SJSA1 (cell line): ENCODE data around the gene POLR3A. TPM values are rescaled to one million over a fixed set of nuclear protein-coding genes. Genes with fewer than 3 reads are reported as not detected.
"Not testable (repeated sequence)": the region's sequence is repeated elsewhere in the genome, so short reads cannot be mapped to it uniquely, and the experiment has no call there.

Source experiments
- DNase-seq, 2 experiments: peaks; one replicate each; pipeline ENCODE4 v3.0.0-alpha.2; 2015 to 2020; ENCODE audit warnings: low spot score in 2 of 2, low read depth in 1 of 2
- H3K27ac ChIP-seq: fragments of 250-450 bp; sonication (Bioruptor Pico); 2 replicates; pipeline ENCODE4 v1.5.1; 2020; ENCODE audit warnings: mild to moderate bottlenecking, moderate library complexity
- H3K27me3 ChIP-seq: fragments of 250-450 bp; sonication (Bioruptor Pico); replicated peaks from 2 replicates; pipeline ENCODE4 v1.5.1; 2020; ENCODE audit warnings: mild to moderate bottlenecking, moderate library complexity
- H3K36me3 ChIP-seq: fragments of 250-450 bp; sonication (Bioruptor Pico); 2 replicates; pipeline ENCODE4 v1.5.1; 2020; ENCODE audit warnings: mild to moderate bottlenecking
- H3K4me1 ChIP-seq: fragments of 250-450 bp; sonication (Bioruptor Pico); replicated peaks from 2 replicates; pipeline ENCODE4 v1.6.1; 2021; ENCODE audit warnings: mild to moderate bottlenecking
- H3K4me3 ChIP-seq: fragments of 250-450 bp; sonication (Bioruptor Pico); 2 replicates; pipeline ENCODE4 v1.5.1; 2020; ENCODE audit warnings: mild to moderate bottlenecking
- H3K9me3 ChIP-seq: fragments of 250-450 bp; sonication (Bioruptor Pico); replicated peaks from 2 replicates; pipeline ENCODE4 v1.5.1; 2020; ENCODE audit warnings: mild to moderate bottlenecking
- total RNA-seq: library from RNA; depleted of rRNA; stranded (reverse); fragments of >200 nt; shearing (Covaris generic); gene quantifications from 2 replicates; pipeline ENCODE4 v1.2.3, GENCODE V29; 2014

Gene POLR3A
- total RNA-seq, 1 experiment from 2014 or later, result 10.8 TPM

- not testable (repeated sequence) for H3K4me1 ChIP-seq, H3K4me3 ChIP-seq, H3K27ac ChIP-seq, H3K27me3 ChIP-seq, H3K9me3 ChIP-seq, DNase-seq
- peaks cover 62% of the 10 kb centered on the region for H3K36me3 ChIP-seq
Measured at GRCh38 chr10:77998780-77999179, 30.5 kb downstream of the POLR3A start.

- DNase-seq, result no peak
- H3K9me3 ChIP-seq, result no peaks in the 10 kb centered on the region
- H3K36me3 ChIP-seq, result peaks cover 55% of the 10 kb centered on the region
- H3K4me3 ChIP-seq, result no peak overlapping the region
- H3K4me1 ChIP-seq, result no peaks in the 10 kb centered on the region
- H3K27ac ChIP-seq, result no peak overlapping the region
- no peaks in the 10 kb centered on the region for H3K27me3 ChIP-seq
Measured at GRCh38 chr10:77993620-77994019, 35.7 kb downstream of the POLR3A start.

GRCh38 chr10:77989081-77989724, 40.1 kb downstream of the POLR3A start:
- peaks cover 89% of the 10 kb centered on the region for H3K36me3 ChIP-seq
- no peaks in the 10 kb centered on the region for H3K27me3 ChIP-seq
- H3K9me3 ChIP-seq, result no peaks in the 10 kb centered on the region; the same call in 1 of the 2 replicates
- H3K27ac ChIP-seq, result no peak overlapping the region
- no peak for DNase-seq
- peaks cover under 1% of the 10 kb centered on the region for H3K4me1 ChIP-seq
- H3K4me3 ChIP-seq, result no peak overlapping the region

GRCh38 chr10:77987671-77988255, 41.6 kb downstream of the POLR3A start:
- Histone ChIP-seq H3K9me3 (no peaks in the 10 kb centered on the region; the same call in 1 of the 2 replicates), H3K4me1 (peaks cover 10% of the 10 kb centered on the region), H3K27ac (no peak overlapping the region), H3K4me3 (no peak overlapping the region), H3K27me3 (no peaks in the 10 kb centered on the region), H3K36me3 (peaks cover 89% of the 10 kb centered on the region)
- DNase-seq, result no peak

GRCh38 chr10:77984986-77985385, 44.3 kb downstream of the POLR3A start:
- Histone ChIP-seq H3K4me3 (no peak overlapping the region), H3K4me1 (peaks cover 10% of the 10 kb centered on the region), H3K27ac (no peak overlapping the region), H3K27me3 (no peaks in the 10 kb centered on the region), H3K9me3 (no peaks in the 10 kb centered on the region; the same call in 1 of the 2 replicates), H3K36me3 (peaks cover 96% of the 10 kb centered on the region)
- DNase-seq, result no peak

- Histone ChIP-seq H3K4me3 (no peak overlapping the region), H3K27me3 (no peaks in the 10 kb centered on the region), H3K27ac (no peak overlapping the region), H3K9me3 (no peaks in the 10 kb centered on the region; the same call in 1 of the 2 replicates), H3K36me3 (peaks cover 96% of the 10 kb centered on the region), H3K4me1 (peaks cover 10% of the 10 kb centered on the region)
- DNase-seq, result no peak
Measured at GRCh38 chr10:77983384-77984341, 45.7 kb downstream of the POLR3A start.

GRCh38 chr10:77981281-77981680, 48.0 kb downstream of the POLR3A start:
- H3K27ac ChIP-seq, result no peak overlapping the region
- H3K4me3 ChIP-seq, result no peak overlapping the region
- no peaks in the 10 kb centered on the region for H3K27me3 ChIP-seq
- no peaks in the 10 kb centered on the region for H3K9me3 ChIP-seq
- no peak for DNase-seq
- peaks cover 10% of the 10 kb centered on the region for H3K4me1 ChIP-seq
- H3K36me3 ChIP-seq, result peaks cover 96% of the 10 kb centered on the region

- DNase-seq, result no peak
- Histone ChIP-seq H3K27ac (no peak overlapping the region), H3K4me1 (peaks cover 10% of the 10 kb centered on the region), H3K36me3 (peaks cover 89% of the 10 kb centered on the region), H3K9me3 (no peaks in the 10 kb centered on the region), H3K27me3 (no peaks in the 10 kb centered on the region), H3K4me3 (no peak overlapping the region)
Measured at GRCh38 chr10:77979221-77979620, 50.1 kb downstream of the POLR3A start.

- Histone ChIP-seq H3K4me3 (no peak overlapping the region), H3K4me1 (peaks cover 1% of the 10 kb centered on the region), H3K9me3 (no peaks in the 10 kb centered on the region), H3K27ac (no peak overlapping the region), H3K36me3 (peaks cover 81% of the 10 kb centered on the region), H3K27me3 (no peaks in the 10 kb centered on the region)
- DNase-seq, result no peak
Measured at GRCh38 chr10:77978360-77978759, 51.0 kb downstream of the POLR3A start.

- H3K4me3 ChIP-seq, result no peak overlapping the region
- no peak for DNase-seq
- peaks cover 76% of the 10 kb centered on the region for H3K36me3 ChIP-seq
- no peak overlapping the region for H3K27ac ChIP-seq
- no peaks in the 10 kb centered on the region for H3K9me3 ChIP-seq
- no peaks in the 10 kb centered on the region for H3K27me3 ChIP-seq
- no peaks in the 10 kb centered on the region; the same call in 1 of the 2 replicates for H3K4me1 ChIP-seq
Measured at GRCh38 chr10:77977934-77978333, 51.4 kb downstream of the POLR3A start.

GRCh38 chr10:77977016-77977415, 52.3 kb downstream of the POLR3A start:
- no peak overlapping the region for H3K27ac ChIP-seq
- peaks cover 67% of the 10 kb centered on the region for H3K36me3 ChIP-seq
- H3K9me3 ChIP-seq, result no peaks in the 10 kb centered on the region
- H3K27me3 ChIP-seq, result no peaks in the 10 kb centered on the region
- no peak overlapping the region for H3K4me3 ChIP-seq
- peaks cover 7% of the 10 kb centered on the region for H3K4me1 ChIP-seq
- no peak for DNase-seq

- Histone ChIP-seq H3K36me3 (peaks cover 51% of the 10 kb centered on the region), H3K9me3 (no peaks in the 10 kb centered on the region), H3K4me3 (no peak overlapping the region), H3K27ac (no peak overlapping the region), H3K4me1 (peaks cover 26% of the 10 kb centered on the region), H3K27me3 (no peaks in the 10 kb centered on the region)
- no peak for DNase-seq
Measured at GRCh38 chr10:77975086-77975666, 54.1 kb downstream of the POLR3A start.

- H3K4me1 ChIP-seq, result peaks cover 29% of the 10 kb centered on the region
- no peaks in the 10 kb centered on the region for H3K9me3 ChIP-seq
- no peak overlapping the region for H3K4me3 ChIP-seq
- peaks cover 45% of the 10 kb centered on the region for H3K36me3 ChIP-seq
- no peaks in the 10 kb centered on the region for H3K27me3 ChIP-seq
- no peak for DNase-seq
- H3K27ac ChIP-seq, result no peak overlapping the region
Measured at GRCh38 chr10:77974396-77975074, 54.8 kb downstream of the POLR3A start.
